Activated CD8-positive, alpha-beta memory T cell treated with anti-CD3 and anti-CD28 coated beads, Interleukin-2, amount 50 U/mL, for 48 hours (primary cell): ENCODE data around the gene PIRT.

Source experiments
- DNase-seq: peaks from one replicate; pipeline ENCODE4 v3.0.0-alpha.2; 2020

PIRT gene

DNA sequence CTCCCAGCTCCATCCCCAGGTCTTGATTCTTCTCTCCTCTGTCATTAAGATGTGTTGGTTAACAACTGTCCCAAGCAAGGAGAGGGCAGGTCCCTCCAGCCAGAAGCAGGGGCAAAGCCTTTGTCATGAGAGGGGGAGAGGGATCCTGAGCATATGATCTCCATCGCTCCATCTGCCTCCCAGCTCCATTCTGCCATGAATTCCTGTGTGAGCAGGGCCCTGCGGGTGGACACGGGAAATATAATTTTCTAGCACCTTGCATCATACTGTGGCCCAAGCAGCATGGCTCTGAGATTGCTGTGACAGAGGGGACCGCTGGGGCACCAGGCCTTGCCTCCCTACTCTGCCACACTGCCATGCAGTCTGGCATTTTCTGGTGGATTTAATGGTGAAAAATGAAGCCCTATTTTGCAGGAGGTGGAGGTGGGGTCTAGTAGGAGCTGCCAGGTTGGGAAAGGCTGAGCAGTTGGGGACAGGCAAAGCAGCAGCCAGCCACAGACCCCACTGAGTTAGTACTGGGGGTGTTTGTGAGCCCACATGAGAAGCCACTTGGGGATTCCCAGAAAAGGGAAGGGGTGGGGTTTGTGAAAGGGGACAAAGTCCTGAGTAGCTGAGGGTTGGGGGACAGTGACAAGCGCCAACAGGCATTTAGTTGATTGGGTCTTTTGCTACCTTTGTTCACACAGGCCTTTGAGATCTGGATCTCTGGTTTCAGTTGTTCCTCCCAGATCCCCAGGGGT is 50.4 kb downstream of the PIRT start:
- no peak for DNase-seq

GRCh38 chr17:10785295-10785694 is 52.6 kb downstream of the PIRT start:
- no peak for DNase-seq

DNA sequence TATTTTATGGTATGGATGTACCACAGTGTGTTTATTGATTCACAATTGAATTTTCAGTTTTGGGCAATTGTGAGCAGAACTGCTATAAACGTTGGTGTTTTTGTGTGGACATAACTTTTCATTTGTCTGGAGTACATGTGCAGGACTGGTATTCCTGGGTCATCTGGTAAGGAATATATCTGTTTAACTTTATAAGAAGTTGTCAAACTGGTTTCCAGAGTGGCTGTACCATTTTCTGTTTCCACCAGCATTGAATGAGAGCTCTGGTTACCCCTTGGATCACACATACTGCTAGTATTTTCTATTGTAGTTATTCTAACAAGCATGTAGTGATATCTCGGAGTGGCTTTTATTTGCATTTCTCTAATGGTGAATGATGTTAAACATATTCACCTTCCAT is 58.3 kb downstream of the PIRT start:
- DNase-seq, result no peak

GRCh38 chr17:10777890-10778289 is 60.0 kb downstream of the PIRT start:
- DNase-seq, result no peak

DNA sequence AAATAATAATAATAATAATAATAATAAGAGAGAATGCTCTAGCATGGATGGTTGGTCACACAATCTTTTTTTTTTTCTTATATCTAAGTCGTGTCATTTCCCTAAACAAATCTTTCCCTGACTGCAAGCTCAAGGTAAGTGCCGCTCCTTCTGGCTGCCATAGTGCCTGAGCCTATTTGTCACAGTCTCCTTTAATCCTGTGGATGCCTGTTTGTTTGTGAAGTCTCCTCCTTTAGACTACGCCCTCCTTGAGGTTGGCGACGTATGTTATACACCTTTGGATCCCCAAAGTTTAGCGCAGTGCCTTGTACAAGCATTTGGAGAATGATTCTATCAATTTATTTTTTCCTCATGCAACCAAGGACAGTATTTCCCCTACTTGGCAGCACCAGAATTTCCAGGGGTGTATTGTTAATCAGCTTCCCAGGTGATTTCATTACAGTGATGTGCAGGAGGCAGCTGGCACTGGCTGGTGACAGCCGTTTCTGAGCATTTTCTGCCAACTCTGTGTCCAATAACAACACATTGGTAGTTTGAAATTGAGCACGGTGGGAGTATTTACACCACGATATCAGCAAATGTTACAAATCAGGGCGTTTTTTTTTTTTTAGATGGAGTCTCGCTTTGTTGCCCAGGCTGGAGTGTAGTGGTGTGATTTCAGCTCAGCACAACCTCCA is 60.6 kb downstream of the PIRT start:
- no peak for DNase-seq

DNA sequence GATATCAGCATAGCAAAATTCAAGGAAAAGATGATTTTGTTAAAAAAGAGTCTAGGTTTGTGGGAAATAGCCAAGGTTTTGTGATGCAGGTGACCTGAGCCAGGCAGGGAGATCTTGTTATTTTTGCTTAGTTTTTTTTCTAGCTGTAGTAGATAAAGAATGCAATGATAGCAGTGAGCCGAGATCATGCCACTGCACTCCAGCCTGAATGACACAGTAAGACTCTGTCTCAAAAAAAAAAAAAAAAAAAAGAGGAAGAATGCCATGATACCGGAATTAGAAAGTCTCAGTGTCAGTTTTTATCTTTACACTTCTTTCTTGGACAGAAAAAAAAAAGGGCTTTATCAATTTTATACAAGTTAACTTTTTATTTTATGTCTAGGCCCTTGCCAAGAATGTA is 61.5 kb downstream of the PIRT start:
- no peak for DNase-seq

- DNase-seq, result no peak
Observed at GRCh38 chr17:10775740-10776356, 62.0 kb downstream of the PIRT start.

DNA sequence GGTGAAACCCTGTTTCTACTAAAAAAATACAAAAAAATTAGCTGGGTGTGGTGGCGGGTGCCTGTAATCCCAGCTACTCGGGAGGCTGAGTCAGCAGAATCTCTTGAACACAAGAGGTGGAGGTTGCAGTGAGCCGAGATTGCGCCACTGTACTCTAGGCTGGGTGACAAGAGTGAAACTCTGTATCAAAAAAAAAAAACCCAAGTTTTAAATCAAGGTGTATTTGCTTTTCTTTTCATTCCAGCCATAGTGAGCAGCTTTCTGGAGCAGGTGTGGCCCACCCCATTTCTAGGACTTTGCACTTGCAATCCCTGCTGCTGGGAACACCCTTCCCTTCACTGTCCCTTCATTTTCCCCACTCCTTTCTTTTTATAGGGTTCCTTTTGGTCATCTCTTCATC is 62.8 kb downstream of the PIRT start:
- DNase-seq, result no peak

- DNase-seq, result no peak
Observed at GRCh38 chr17:10773391-10773790, 64.5 kb downstream of the PIRT start.
